GM23248 (cell line): ENCODE measurements around the gene DOCK6. TPM values are rescaled to one million over a fixed set of nuclear protein-coding genes. Genes with fewer than 3 reads are reported as not detected.

Experiments
- DNase-seq: peaks from one replicate; pipeline ENCODE4 v3.0.0-alpha.2; 2015
- H2AFZ ChIP-seq: fragments of 200-600 bp; sonication (generic); 2 replicates; pipeline ENCODE4 v1.6.1; 2016; ENCODE audit warnings: antibody characterized with exemption
- H3F3A ChIP-seq: fragments of 200-600 bp; sonication (generic); 2 replicates; pipeline ENCODE4 v1.6.1; 2016; ENCODE audit warnings: mild to moderate bottlenecking, antibody characterized with exemption, mixed run types; ENCODE audit not compliant: insufficient read depth
- H3K27ac ChIP-seq: fragments of 200-600 bp; sonication (generic); 2 replicates; pipeline ENCODE4 v1.5.1; 2016; ENCODE audit warnings: mild to moderate bottlenecking
- H3K27me3 ChIP-seq: fragments of 200-600 bp; sonication (generic); replicated peaks from 2 replicates; pipeline ENCODE4 v1.6.1; 2016; ENCODE audit warnings: mild to moderate bottlenecking; ENCODE audit not compliant: insufficient read depth
- H3K36me3 ChIP-seq: fragments of 200-600 bp; sonication (generic); 2 replicates; pipeline ENCODE4 v1.6.1; 2016; ENCODE audit warnings: low read depth, mild to moderate bottlenecking
- H3K4me1 ChIP-seq: fragments of 200-600 bp; sonication (generic); 2 replicates; pipeline ENCODE4 v1.6.1; 2016; ENCODE audit warnings: mild to moderate bottlenecking; ENCODE audit not compliant: insufficient read depth
- H3K4me2 ChIP-seq: fragments of 200-600 bp; sonication (generic); one replicate; pipeline ENCODE4 v1.6.1; 2016; ENCODE audit warnings: mild to moderate bottlenecking; ENCODE audit not compliant: unreplicated experiment
- H3K4me3 ChIP-seq: fragments of 200-600 bp; sonication (generic); 2 replicates; pipeline ENCODE4 v1.5.1; 2016; ENCODE audit warnings: mild to moderate bottlenecking
- H3K79me2 ChIP-seq: fragments of 200-600 bp; sonication (generic); 2 replicates; pipeline ENCODE4 v1.6.1; 2016; ENCODE audit warnings: mild to moderate bottlenecking; ENCODE audit not compliant: insufficient read depth
- H3K9ac ChIP-seq: fragments of 200-600 bp; sonication (generic); 2 replicates; pipeline ENCODE4 v1.6.1; 2016; ENCODE audit warnings: mild to moderate bottlenecking
- H3K9me2 ChIP-seq: fragments of 200-600 bp; sonication (generic); 2 replicates; pipeline ENCODE4 v1.6.1; 2016; ENCODE audit warnings: mixed run types, mild to moderate bottlenecking, moderate library complexity; ENCODE audit not compliant: insufficient read depth
- H3K9me3 ChIP-seq: fragments of 200-600 bp; sonication (generic); one replicate; pipeline ENCODE4 v1.6.1; 2017; ENCODE audit warnings: low read depth
- H4K20me1 ChIP-seq: fragments of 200-600 bp; sonication (generic); 2 replicates; pipeline ENCODE4 v1.6.0; 2016; ENCODE audit not compliant: insufficient read depth
- EZH2 ChIP-seq: fragments of 200-600 bp; sonication (generic); IDR thresholded peaks from 2 replicates; pipeline ENCODE4 v1.6.1; 2018; ENCODE audit warnings: antibody characterized with exemption, mild to moderate bottlenecking; ENCODE audit not compliant: insufficient read depth, poor library complexity, severe bottlenecking
- EZH2phosphoT487 ChIP-seq: fragments of 200-600 bp; sonication (generic); IDR thresholded peaks from 2 replicates; pipeline ENCODE4 v1.6.1; 2018; ENCODE audit warnings: antibody characterized with exemption, moderate library complexity, mild to moderate bottlenecking, low read depth; ENCODE audit not compliant: insufficient read depth
- WGBS, 2 experiments: methylation state at CpG; one replicate each; pipeline ENCODE4 v1.1.6; 2015 to 2017; ENCODE audit warnings: low lambda C conversion rate in 2 of 2, low coverage in 1 of 2; ENCODE audit errors: missing lambda C conversion rate in 2 of 2; 5-methylcytosine and 5-hydroxymethylcytosine counted together
- in situ Hi-C: fragments of 300-500 bp; cut with MboI; formaldehyde crosslinking; loops from 2 replicates; pipeline ENCODE4 v1.15.0; 2020
- polyA plus RNA-seq: library from polyadenylated mRNA; unstranded; fragments of >200 nt; fragmentation: Nextera tagmentation; extraction: Ambion mirVana; gene quantifications from 2 replicates; pipeline ENCODE4 v1.2.1, GENCODE V29; 2016
- total RNA-seq: library from RNA; depleted of rRNA; stranded (reverse); fragments of >200 nt; shearing (Covaris generic); gene quantifications from 2 replicates; pipeline ENCODE4 v1.2.3, GENCODE V29; 2014

Gene DOCK6
- total and polyA plus RNA-seq, 2 experiments from 2014 or later, result 10.7 to 11.8 TPM

DNA sequence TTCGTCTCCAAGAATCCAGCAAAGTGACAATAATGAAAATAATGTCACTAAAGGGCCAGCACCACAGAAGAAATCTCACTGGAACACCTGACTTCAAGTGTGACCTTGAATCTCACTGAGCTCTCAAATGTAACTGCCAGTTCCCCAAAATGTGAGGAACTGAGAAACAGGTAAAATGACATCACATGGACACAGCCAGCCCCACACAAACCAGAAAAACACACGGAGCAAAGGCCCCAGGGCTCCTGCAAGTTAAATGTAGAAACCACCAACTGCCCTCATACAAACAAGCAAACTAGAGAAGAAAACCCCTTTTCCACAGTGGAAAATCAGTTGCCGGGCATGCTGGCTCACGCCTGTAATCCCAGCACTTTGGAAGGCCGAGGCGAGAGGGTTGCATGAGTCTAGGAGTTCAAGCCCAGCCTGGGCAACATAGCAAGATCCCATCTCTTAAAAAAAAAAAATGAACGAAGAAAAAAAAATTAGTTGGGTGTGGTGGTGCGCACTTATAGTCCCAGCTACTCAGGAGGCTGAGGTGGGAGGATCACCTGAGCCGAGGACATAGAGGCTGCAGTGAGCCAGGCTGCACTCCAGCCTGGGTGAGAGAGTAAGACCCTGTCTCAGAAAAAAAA, 56.3 kb downstream of the DOCK6 start:
- H3K79me2 ChIP-seq, result no peaks in the 10 kb centered on the region
- H3K4me1 ChIP-seq, result peaks cover 8% of the 10 kb centered on the region
- no peak overlapping the region for H3K4me3 ChIP-seq
- TF ChIP-seq EZH2 (no peak), EZH2phosphoT487 (no peak)
- no peak overlapping the region for H2AFZ ChIP-seq
- H3K4me2 ChIP-seq, result no peak overlapping the region
- WGBS, 2 experiments, result 79 to 84% methylated on average over 9 of the region's 9 CpGs
- H3K27ac ChIP-seq, result no peak overlapping the region
- DNase-seq, result no peak
- no peaks in the 10 kb centered on the region for H3K27me3 ChIP-seq
- no peak overlapping the region for H3K9ac ChIP-seq
- H3K36me3 ChIP-seq, result no peaks in the 10 kb centered on the region
- H4K20me1 ChIP-seq, result no peaks in the 10 kb centered on the region
- in situ Hi-C loops, result loop anchor here (10.0 kb wide), 1 partner anchor 171 kb away; no protein-coding TSS in a partner anchor
- no peaks in the 10 kb centered on the region for H3K9me3 ChIP-seq
- H3K9me2 ChIP-seq, result no peaks in the 10 kb centered on the region
- H3F3A ChIP-seq, result peaks cover 29% of the 10 kb centered on the region

DNA sequence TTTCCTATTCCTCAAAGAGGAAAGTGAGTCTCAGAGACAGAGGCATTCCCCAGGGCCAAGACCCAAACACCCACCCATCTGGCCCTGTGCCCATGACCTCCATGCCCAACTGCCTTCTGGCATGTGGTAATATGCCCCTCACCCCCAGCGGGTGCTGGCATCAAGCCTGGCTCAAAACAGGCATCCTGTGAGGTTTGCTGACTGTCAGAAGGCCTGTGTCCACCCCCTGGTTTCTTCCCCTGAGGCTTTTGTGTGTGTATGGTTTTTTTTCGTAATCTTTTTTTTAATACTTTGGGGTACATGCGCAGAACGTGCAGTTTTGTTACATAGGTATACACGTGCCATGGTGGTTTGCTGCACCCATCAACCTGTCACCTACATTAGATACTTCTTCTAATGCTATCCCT, 57.4 kb downstream of the DOCK6 start:
- in situ Hi-C loops, result loop anchor here (10.0 kb wide), 1 partner anchor 170 kb away; no protein-coding TSS in a partner anchor
- 46 to 70% methylated on average over 5 of the region's 5 CpGs for WGBS, 2 experiments
- Histone ChIP-seq H3K4me2 (no peak overlapping the region), H3K27ac (no peak overlapping the region), H3K4me3 (no peak overlapping the region), H3K36me3 (no peaks in the 10 kb centered on the region), H3F3A (peaks cover 19% of the 10 kb centered on the region), H3K9me2 (no peaks in the 10 kb centered on the region), H4K20me1 (no peaks in the 10 kb centered on the region), H3K27me3 (no peaks in the 10 kb centered on the region), H3K4me1 (peaks cover 8% of the 10 kb centered on the region), H3K79me2 (no peaks in the 10 kb centered on the region), H3K9ac (no peak overlapping the region), H2AFZ (no peak overlapping the region), H3K9me3 (no peaks in the 10 kb centered on the region)
- no peak for TF ChIP-seq EZH2
- TF ChIP-seq EZH2phosphoT487, result no peak
- no peak for DNase-seq

- no peaks in the 10 kb centered on the region for H3K9me2 ChIP-seq
- no peaks in the 10 kb centered on the region for H3K27me3 ChIP-seq
- no peak overlapping the region for H3K27ac ChIP-seq
- no peak overlapping the region for H3K4me3 ChIP-seq
- TF ChIP-seq EZH2phosphoT487, result no peak
- TF ChIP-seq EZH2, result no peak
- DNase-seq, result no peak
- H4K20me1 ChIP-seq, result no peaks in the 10 kb centered on the region
- H3F3A ChIP-seq, result peaks cover 13% of the 10 kb centered on the region
- WGBS, 2 experiments, result 73 to 79% methylated on average over 8 to 9 of the region's 9 CpGs
- H3K36me3 ChIP-seq, result no peaks in the 10 kb centered on the region
- no peaks in the 10 kb centered on the region for H3K9me3 ChIP-seq
- H3K4me2 ChIP-seq, result no peak overlapping the region
- H3K4me1 ChIP-seq, result peaks cover 8% of the 10 kb centered on the region
- H3K9ac ChIP-seq, result no peak overlapping the region
- in situ Hi-C loops, result loop anchor here (10.0 kb wide), 1 partner anchor 169 kb away; no protein-coding TSS in a partner anchor
- H3K79me2 ChIP-seq, result no peaks in the 10 kb centered on the region
- no peak overlapping the region for H2AFZ ChIP-seq
These were observed 58.2 kb downstream of the DOCK6 start for GRCh38 chr19:11204076-11204602.

DNA sequence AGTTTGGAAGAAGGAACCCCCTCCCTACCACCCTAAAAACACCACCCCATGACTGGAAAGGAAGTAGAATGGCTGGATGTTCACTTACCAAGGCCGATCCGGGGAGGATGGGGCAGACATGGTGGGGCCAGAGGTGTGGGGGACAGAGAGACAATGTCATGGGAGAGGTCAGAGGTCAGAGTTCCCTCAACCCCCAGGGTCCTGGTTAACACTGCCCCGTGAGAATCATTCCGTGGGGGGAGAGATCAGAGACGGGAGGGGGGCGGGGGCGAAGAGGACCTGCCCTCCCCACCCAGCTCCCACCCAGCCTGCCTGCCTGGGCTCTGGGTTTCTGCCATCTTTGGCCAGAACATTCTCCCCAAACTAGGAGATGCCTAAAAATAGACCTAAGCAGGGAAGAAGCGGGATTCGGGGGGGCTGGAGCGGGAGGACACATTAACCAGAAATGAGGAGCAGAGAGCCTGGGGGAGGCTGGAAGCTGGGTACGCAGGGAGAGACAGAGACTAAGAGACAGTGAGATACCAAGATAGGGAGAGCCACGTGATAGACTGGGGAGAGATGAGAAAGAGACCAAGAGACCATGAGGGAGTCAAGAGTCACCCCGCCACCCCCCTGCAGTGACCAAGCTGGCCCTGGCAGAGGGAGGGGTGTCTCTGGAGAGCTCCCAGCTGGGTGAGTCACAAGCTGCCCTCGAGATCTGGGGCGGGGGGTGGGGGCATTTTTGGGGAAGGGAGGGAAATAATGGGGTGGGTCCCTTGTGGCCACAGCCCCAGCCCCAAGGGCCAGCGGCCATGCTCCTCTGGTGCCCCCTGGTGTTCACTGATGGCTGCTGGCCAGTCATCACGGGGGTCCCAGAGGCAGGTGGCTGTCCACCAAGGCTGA, 58.9 kb downstream of the DOCK6 start:
- H3K79me2 ChIP-seq, result no peaks in the 10 kb centered on the region
- no peaks in the 10 kb centered on the region for H3K27me3 ChIP-seq
- no peaks in the 10 kb centered on the region for H3K36me3 ChIP-seq
- H3K9me3 ChIP-seq, result no peaks in the 10 kb centered on the region
- H3F3A ChIP-seq, result peaks cover 11% of the 10 kb centered on the region
- peaks cover 8% of the 10 kb centered on the region for H3K4me1 ChIP-seq
- peak; percentile 82 for DNase-seq
- peak overlapping the region; percentile 61 for H3K27ac ChIP-seq
- H3K4me2 ChIP-seq, result peak overlapping the region; percentile 44
- TF ChIP-seq EZH2 (no peak), EZH2phosphoT487 (no peak)
- no peaks in the 10 kb centered on the region for H3K9me2 ChIP-seq
- in situ Hi-C loops, result loop anchor here (10.0 kb wide), 1 partner anchor 169 kb away; no protein-coding TSS in a partner anchor
- no peaks in the 10 kb centered on the region for H4K20me1 ChIP-seq
- H3K4me3 ChIP-seq, result no peak overlapping the region
- H3K9ac ChIP-seq, result peak overlapping the region; percentile 65
- peak overlapping the region; percentile 65 for H2AFZ ChIP-seq
- 3 to 6% methylated on average over 11 to 17 of the region's 17 CpGs for WGBS, 2 experiments
